Activated CD4-positive, alpha-beta T cell treated with anti-CD3 and anti-CD28 coated beads, Interleukin-2, amount 50 U/mL, for 24 hours (primary cell): ENCODE measurements around the gene STING1.
A peak's percentile ranks its signal among the peaks of the same experiment; 100 is the strongest.
"Not testable (repeated sequence)": the region's sequence is repeated elsewhere in the genome, so short reads cannot be mapped to it uniquely, and the experiment has no call there.

Experiments
- DNase-seq, 2 donors: peaks; one replicate each; pipeline ENCODE4 v3.0.0-alpha.2; 2020; ENCODE audit warnings: low read depth in 1 of 2, low spot score in 1 of 2

STING1 gene

DNA sequence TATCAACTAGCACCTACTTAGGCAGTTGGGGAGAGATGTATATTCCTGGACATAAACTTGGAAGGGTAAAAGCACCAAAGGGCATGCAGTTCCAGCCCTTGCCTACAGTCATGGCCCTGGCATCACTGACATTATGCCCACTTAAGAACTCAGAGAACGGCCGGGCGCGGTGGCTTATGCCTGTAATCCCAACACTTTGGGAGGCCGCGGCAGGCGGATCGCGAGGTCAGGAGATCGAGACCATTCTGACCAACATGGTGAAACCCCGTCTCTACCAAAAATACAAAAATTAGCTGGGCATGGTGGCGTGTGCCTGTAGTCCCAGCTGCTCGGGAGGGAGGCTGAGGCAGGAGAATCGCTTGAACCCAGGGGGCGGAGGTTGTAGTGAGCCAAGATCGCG, 42.1 kb downstream of the STING1 start:
- not testable (repeated sequence) for DNase-seq

- peak; percentile 68 to 85 for DNase-seq
Measured at GRCh38 chr5:139439013-139439903, 43.3 kb downstream of the STING1 start, which contains the start of gene DNAJC18. Gene DNAJC18 (minus strand): TSS chr5:139439525. CDS start chr5:139439445, 80 bp downstream.

DNA sequence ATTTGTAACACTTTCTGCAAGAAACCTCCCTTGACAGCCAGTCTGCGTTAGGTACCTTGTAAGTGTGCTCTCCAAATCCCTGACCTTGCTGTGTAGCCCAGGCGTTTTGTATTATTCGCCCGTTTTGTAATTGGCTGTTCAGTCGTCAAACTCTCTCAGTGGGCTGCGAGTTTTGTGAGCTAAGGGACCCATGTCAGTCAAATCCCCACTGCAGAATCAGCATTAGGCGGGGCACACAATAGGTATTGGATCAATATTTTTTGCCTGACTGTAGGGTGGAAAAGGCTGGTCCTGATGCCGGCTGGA, 43.9 kb downstream of the STING1 start:
- DNase-seq = no peak

DNA sequence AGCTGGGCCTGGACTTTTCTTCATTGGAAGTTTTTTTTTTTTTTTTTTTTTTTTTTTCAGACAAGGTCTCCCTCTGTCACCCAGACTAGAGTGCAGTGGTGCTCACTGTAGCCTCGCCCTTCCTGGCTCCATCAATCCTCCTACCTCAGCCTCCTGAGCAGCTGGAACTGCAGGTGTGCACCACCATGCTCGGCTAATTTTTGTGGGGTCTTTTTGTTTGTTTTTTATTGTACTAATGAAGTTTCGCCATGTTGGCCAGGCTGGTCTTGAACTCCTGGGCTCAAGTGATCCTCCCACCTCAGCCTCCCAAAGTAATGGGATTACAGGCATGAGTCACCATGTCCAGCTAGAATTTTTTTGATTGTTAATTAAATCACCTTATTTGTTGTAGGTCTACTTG, 46.9 kb downstream of the STING1 start:
- no peak for DNase-seq

DNA sequence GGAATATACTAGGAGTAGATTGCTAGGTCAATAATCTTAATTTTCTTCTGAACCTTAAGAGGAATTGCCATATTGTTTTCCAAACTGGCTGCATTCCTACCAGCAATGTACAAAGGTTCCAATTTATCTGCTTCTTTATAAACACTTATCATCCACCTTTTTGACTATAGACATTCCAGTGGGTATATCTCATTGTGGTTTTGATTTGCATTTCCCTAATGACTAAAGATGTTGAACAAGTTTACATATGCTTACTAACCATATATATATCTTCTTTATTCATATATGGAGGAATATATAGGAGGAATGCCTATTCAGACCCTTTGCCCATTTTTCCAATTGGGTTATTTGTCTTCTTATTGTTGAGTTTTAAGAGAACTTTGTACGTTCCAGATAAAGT, 50.9 kb downstream of the STING1 start:
- DNase-seq = no peak

DNA sequence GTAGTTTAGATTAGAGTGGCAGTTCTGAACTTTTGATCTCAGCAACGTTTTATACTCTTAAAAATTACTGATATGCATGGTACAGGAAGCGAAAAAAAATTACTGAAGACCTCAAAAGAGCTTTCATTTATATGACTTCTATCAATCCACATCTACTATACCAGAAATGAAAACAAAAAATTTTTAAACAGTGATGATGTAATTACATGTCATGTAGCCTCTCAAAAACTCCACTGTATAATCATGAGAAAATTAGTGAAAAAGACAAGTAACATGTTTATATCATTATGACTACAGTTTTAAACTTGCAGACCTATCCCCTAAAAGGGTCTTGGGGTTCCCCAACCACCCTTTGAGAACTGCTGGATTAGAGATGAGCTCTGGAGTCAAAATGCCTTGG, 52.5 kb downstream of the STING1 start:
- DNase-seq = no peak

DNA sequence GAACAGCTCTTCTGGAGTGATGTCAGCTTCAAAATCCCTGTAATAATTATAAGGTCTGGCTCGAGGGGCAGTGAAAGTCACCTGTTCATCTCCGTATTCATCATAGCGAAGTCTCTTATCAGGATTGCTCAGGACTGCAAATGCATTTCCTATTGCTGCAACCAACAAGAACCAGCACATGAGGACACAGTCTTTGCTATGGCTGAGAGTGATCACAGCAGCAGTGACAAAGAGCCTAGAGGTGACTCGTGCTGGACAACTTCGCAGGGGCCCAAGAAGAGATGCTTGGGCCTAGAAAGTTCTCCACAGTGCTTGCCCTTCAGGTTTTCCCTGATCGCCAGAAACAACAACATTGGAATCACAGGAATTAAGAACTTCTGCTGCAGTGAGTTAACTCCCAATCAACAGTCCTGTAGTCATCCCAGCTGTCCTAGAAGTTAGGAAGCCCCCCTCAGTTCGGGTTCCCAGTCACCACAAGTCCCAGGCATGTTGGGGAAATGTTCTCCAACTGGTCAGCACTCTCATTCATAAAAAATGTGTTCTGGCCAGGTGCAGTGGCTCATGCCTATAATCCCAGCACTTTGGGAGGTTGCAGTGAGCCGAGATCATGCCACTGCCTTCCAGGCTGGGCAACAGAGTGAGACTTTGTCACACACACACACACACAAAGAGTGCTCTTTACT, 56.2 kb downstream of the STING1 start:
- no peak for DNase-seq
